Measurements from ENCODE around the gene ARHGAP33.

Gene ARHGAP33

GRCh38 chr19:35797663-35798062, 22.3 kb downstream of the ARHGAP33 start:
- H3K36me3 ChIP-seq (ENCODE audit: control insufficient read depth, insufficient read depth, low read length): no peaks in the 10 kb centered on the region
- H3K4me1 ChIP-seq (ENCODE audit: control insufficient read depth, insufficient read depth, low read length): peaks cover 13% of the 10 kb centered on the region
- H3K4me3 ChIP-seq (ENCODE audit: low read length): no peak overlapping the region
- peaks cover 20% of the 10 kb centered on the region for H3K27me3 ChIP-seq (ENCODE audit: control insufficient read depth, insufficient read depth, low read length)
- no peak overlapping the region for H3K9ac ChIP-seq (ENCODE audit: low read length)
- H3K9me3 ChIP-seq (ENCODE audit: control insufficient read depth, low read length): no peaks in the 10 kb centered on the region

- Histone ChIP-seq H3K9me3 (ENCODE audit: control insufficient read depth, low read length) (no peaks in the 10 kb centered on the region), H3K4me1 (ENCODE audit: control insufficient read depth, insufficient read depth, low read length) (no peaks in the 10 kb centered on the region), H3K4me3 (ENCODE audit: low read length) (no peak overlapping the region), H3K9ac (ENCODE audit: low read length) (no peak overlapping the region), H3K27me3 (ENCODE audit: control insufficient read depth, insufficient read depth, low read length) (peaks cover 21% of the 10 kb centered on the region), H3K36me3 (ENCODE audit: control insufficient read depth, insufficient read depth, low read length) (no peaks in the 10 kb centered on the region)
These were observed 26.5 kb downstream of the ARHGAP33 start for GRCh38 chr19:35801828-35802227.

GRCh38 chr19:35805526-35806102, 30.2 kb downstream of the ARHGAP33 start:
- Histone ChIP-seq H3K4me1 (ENCODE audit: control insufficient read depth, insufficient read depth, low read length) (no peaks in the 10 kb centered on the region), H3K36me3 (ENCODE audit: control insufficient read depth, insufficient read depth, low read length) (no peaks in the 10 kb centered on the region), H3K9me3 (ENCODE audit: control insufficient read depth, low read length) (no peaks in the 10 kb centered on the region), H3K4me3 (ENCODE audit: low read length) (no peak overlapping the region), H3K27me3 (ENCODE audit: control insufficient read depth, insufficient read depth, low read length) (peaks cover 6% of the 10 kb centered on the region), H3K9ac (ENCODE audit: low read length) (no peak overlapping the region)

GRCh38 chr19:35806597-35806996, 31.2 kb downstream of the ARHGAP33 start:
- no peaks in the 10 kb centered on the region for H3K4me1 ChIP-seq (ENCODE audit: control insufficient read depth, insufficient read depth, low read length)
- H3K9ac ChIP-seq (ENCODE audit: low read length): no peak overlapping the region
- H3K4me3 ChIP-seq (ENCODE audit: low read length): no peak overlapping the region
- H3K36me3 ChIP-seq (ENCODE audit: control insufficient read depth, insufficient read depth, low read length): no peaks in the 10 kb centered on the region
- H3K9me3 ChIP-seq (ENCODE audit: control insufficient read depth, low read length): no peaks in the 10 kb centered on the region
- peaks cover 6% of the 10 kb centered on the region for H3K27me3 ChIP-seq (ENCODE audit: control insufficient read depth, insufficient read depth, low read length)

GRCh38 chr19:35807633-35808032, 32.3 kb downstream of the ARHGAP33 start:
- H3K9ac ChIP-seq (ENCODE audit: low read length): no peak overlapping the region
- H3K9me3 ChIP-seq (ENCODE audit: control insufficient read depth, low read length): no peaks in the 10 kb centered on the region
- H3K27me3 ChIP-seq (ENCODE audit: control insufficient read depth, insufficient read depth, low read length): peaks cover 6% of the 10 kb centered on the region
- no peak overlapping the region for H3K4me3 ChIP-seq (ENCODE audit: low read length)
- no peaks in the 10 kb centered on the region for H3K36me3 ChIP-seq (ENCODE audit: control insufficient read depth, insufficient read depth, low read length)
- H3K4me1 ChIP-seq (ENCODE audit: control insufficient read depth, insufficient read depth, low read length): no peaks in the 10 kb centered on the region

- Histone ChIP-seq H3K9me3 (ENCODE audit: control insufficient read depth, low read length) (no peaks in the 10 kb centered on the region), H3K36me3 (ENCODE audit: control insufficient read depth, insufficient read depth, low read length) (no peaks in the 10 kb centered on the region), H3K4me1 (ENCODE audit: control insufficient read depth, insufficient read depth, low read length) (no peaks in the 10 kb centered on the region), H3K4me3 (ENCODE audit: low read length) (no peak overlapping the region), H3K9ac (ENCODE audit: low read length) (no peak overlapping the region), H3K27me3 (ENCODE audit: control insufficient read depth, insufficient read depth, low read length) (peaks cover 5% of the 10 kb centered on the region)
These were observed 36.2 kb downstream of the ARHGAP33 start for GRCh38 chr19:35811317-35812219.

- Histone ChIP-seq H3K9me3 (ENCODE audit: control insufficient read depth, low read length) (no peaks in the 10 kb centered on the region), H3K4me1 (ENCODE audit: control insufficient read depth, insufficient read depth, low read length) (no peaks in the 10 kb centered on the region), H3K27me3 (ENCODE audit: control insufficient read depth, insufficient read depth, low read length) (peaks cover 5% of the 10 kb centered on the region), H3K4me3 (ENCODE audit: low read length) (no peak within 1 kb of the TSS), H3K9ac (ENCODE audit: low read length) (no peak within 1 kb of the TSS), H3K36me3 (ENCODE audit: control insufficient read depth, insufficient read depth, low read length) (no peaks in the 10 kb centered on the region)
These were observed 37.1 kb downstream of the ARHGAP33 start, which contains the start of gene PRODH2 for GRCh38 chr19:35812220-35813042. Gene PRODH2 (minus strand): TSS chr19:35812845. CDS start chr19:35812805, 40 bp downstream.

- Histone ChIP-seq H3K4me3 (ENCODE audit: low read length) (no peak overlapping the region), H3K9me3 (ENCODE audit: control insufficient read depth, low read length) (no peaks in the 10 kb centered on the region), H3K9ac (ENCODE audit: low read length) (no peak overlapping the region), H3K4me1 (ENCODE audit: control insufficient read depth, insufficient read depth, low read length) (no peaks in the 10 kb centered on the region), H3K27me3 (ENCODE audit: control insufficient read depth, insufficient read depth, low read length) (peaks cover 5% of the 10 kb centered on the region), H3K36me3 (ENCODE audit: control insufficient read depth, insufficient read depth, low read length) (no peaks in the 10 kb centered on the region)
These were observed 37.9 kb downstream of the ARHGAP33 start for GRCh38 chr19:35813043-35813890.

- H3K4me1 ChIP-seq (ENCODE audit: control insufficient read depth, insufficient read depth, low read length): no peaks in the 10 kb centered on the region
- no peaks in the 10 kb centered on the region for H3K9me3 ChIP-seq (ENCODE audit: control insufficient read depth, low read length)
- H3K9ac ChIP-seq (ENCODE audit: low read length): no peak overlapping the region
- no peak overlapping the region for H3K4me3 ChIP-seq (ENCODE audit: low read length)
- H3K27me3 ChIP-seq (ENCODE audit: control insufficient read depth, insufficient read depth, low read length): peaks cover 15% of the 10 kb centered on the region
- H3K36me3 ChIP-seq (ENCODE audit: control insufficient read depth, insufficient read depth, low read length): no peaks in the 10 kb centered on the region
These were observed 40.9 kb downstream of the ARHGAP33 start for GRCh38 chr19:35816262-35816661.

GRCh38 chr19:35816846-35817245, 41.5 kb downstream of the ARHGAP33 start:
- no peak overlapping the region for H3K4me3 ChIP-seq (ENCODE audit: low read length)
- no peak overlapping the region for H3K9ac ChIP-seq (ENCODE audit: low read length)
- peaks cover 15% of the 10 kb centered on the region for H3K27me3 ChIP-seq (ENCODE audit: control insufficient read depth, insufficient read depth, low read length)
- no peaks in the 10 kb centered on the region for H3K9me3 ChIP-seq (ENCODE audit: control insufficient read depth, low read length)
- no peaks in the 10 kb centered on the region for H3K4me1 ChIP-seq (ENCODE audit: control insufficient read depth, insufficient read depth, low read length)
- H3K36me3 ChIP-seq (ENCODE audit: control insufficient read depth, insufficient read depth, low read length): no peaks in the 10 kb centered on the region

GRCh38 chr19:35818445-35818844, 43.1 kb downstream of the ARHGAP33 start:
- no peak overlapping the region for H3K9ac ChIP-seq (ENCODE audit: low read length)
- no peak overlapping the region for H3K4me3 ChIP-seq (ENCODE audit: low read length)
- no peaks in the 10 kb centered on the region for H3K9me3 ChIP-seq (ENCODE audit: control insufficient read depth, low read length)
- H3K4me1 ChIP-seq (ENCODE audit: control insufficient read depth, insufficient read depth, low read length): no peaks in the 10 kb centered on the region
- peaks cover 15% of the 10 kb centered on the region for H3K27me3 ChIP-seq (ENCODE audit: control insufficient read depth, insufficient read depth, low read length)
- H3K36me3 ChIP-seq (ENCODE audit: control insufficient read depth, insufficient read depth, low read length): no peaks in the 10 kb centered on the region

Data from mucosa of stomach (tissue), 1 donor.